Left lobe of liver (tissue), 2 donors: ENCODE results near the gene MCCC1. TPM values are rescaled to one million over a fixed set of nuclear protein-coding genes. Genes with fewer than 3 reads are reported as not detected.
"Not testable (repeated sequence)": the region's sequence is repeated elsewhere in the genome, so short reads cannot be mapped to it uniquely, and the experiment has no call there.

ENCODE experiments used
- ATAC-seq: fragments of 200-7000 bp; cut with Tn5 transposase; one replicate; pipeline ENCODE4 v1.9.1; 2020; ENCODE audit warnings: mild to moderate bottlenecking, moderate library complexity
- DNase-seq: peaks from one replicate; pipeline ENCODE4 v3.0.0-alpha.2; 2020; ENCODE audit warnings: low spot score
- total RNA-seq: library from RNA; stranded (reverse); gene quantifications from one replicate; pipeline ENCODE4 v1.2.1, GENCODE V29; 2021
- donor health status: DM: no; HTN: no; CAD: no; lungs with moderate emphysema.
- donor health status: DM: no; HTN: yes; CAD: no.

MCCC1 gene
- total RNA-seq, result 46.1 TPM

DNA sequence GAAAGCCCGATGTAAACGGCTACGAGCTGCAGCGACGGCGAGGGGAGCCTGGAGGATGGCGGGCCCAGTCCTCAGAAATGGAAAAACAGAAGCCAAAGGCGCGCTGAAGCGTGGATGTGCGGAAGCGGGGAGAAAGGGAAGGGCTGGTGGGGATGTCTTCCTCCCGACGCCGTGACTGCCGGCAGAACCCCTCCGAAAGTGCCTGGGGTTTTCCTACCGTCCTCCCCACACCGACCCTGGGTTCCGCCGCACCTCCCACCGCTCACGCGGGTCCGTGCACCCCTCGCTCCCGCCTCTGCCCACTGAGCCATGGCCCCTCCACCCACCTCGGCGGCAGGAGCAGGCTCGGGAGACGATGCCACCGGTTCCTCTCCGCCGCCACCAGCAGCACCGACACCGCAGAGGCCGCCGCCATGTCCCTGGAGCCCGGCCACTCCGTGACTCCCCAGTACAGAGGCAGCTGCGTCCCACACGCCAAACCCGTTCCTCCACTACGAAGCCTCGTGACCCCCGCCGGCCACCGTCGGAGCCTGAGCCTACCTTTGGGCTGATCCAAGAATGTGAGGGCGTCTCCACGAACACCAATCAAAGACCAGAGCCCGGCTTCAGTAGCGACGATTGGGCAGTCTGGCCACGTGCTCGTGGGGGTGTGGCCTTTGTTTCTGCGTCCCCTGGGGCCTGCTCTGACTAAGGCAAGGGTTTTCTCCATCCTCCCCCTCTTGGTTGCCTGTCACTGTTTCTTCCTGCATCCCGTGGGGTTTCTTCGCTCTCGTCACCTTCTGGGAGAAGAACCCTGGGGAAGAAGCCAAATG lies at the start of gene MCCC1:
TSS of gene MCCC1 (minus strand) at position 471 of the 812 bp plus-strand sequence. CDS start at position 415, 56 bp downstream.
- DNase-seq, result peak; percentile 99
- peak; percentile 96 for ATAC-seq

GRCh38 chr3:183148056-183148455 lies 48.8 kb upstream of the MCCC1 start:
- DNase-seq, result no peak
- ATAC-seq, result no peak

DNA sequence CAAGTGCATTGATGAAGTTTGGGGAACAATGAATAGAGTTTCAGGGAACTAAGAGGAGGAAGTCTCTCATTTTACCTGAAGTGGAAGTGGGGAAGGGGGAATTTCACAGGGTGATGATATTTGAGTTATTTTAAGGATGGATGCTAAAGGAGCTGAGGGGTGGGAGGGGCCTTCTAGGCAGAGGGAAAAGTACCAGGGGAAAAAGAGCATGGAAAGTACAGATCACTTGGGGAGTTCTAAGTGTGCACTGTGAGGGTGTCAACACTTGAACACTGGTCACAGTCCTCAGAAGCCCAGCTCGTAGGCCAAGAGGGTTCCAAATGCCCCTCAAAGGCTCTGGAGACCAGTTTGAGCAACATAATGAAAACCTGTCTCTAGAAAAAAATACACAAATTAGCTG lies 45.1 kb upstream of the MCCC1 start:
- ATAC-seq (no peak), DNase-seq (no peak)

GRCh38 chr3:183142199-183142598 lies 42.9 kb upstream of the MCCC1 start:
- ATAC-seq, result no peak

DNA sequence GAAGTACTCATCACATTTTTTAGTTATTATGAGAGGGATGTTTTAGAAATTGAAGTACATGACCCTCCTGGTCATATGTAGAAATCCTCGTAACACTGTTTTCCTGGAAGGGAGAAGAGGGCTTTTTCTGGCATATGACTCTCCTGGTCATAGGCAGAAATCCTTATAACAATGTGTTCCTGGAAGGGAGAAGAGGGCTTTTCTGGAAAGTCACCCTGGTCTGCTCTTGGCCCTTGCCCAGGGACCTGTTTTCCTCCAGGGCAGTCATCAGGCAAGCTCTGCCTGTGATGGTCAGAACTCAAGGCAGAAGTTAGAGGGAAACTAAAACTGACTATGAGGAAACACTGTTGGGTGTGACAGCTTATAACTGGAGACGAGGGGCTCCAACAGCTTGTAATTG lies 35.5 kb upstream of the MCCC1 start:
- ATAC-seq, result no peak
- no peak for DNase-seq

More at GRCh38 chr3:183142199-183142598, 42.9 kb upstream of the MCCC1 start:
- no peak for DNase-seq

GRCh38 chr3:183132409-183132808 lies 33.1 kb upstream of the MCCC1 start:
- DNase-seq (no peak), ATAC-seq (no peak)

- ATAC-seq (no peak), DNase-seq (no peak)
Measured at GRCh38 chr3:183131735-183132134, 32.4 kb upstream of the MCCC1 start.

DNA sequence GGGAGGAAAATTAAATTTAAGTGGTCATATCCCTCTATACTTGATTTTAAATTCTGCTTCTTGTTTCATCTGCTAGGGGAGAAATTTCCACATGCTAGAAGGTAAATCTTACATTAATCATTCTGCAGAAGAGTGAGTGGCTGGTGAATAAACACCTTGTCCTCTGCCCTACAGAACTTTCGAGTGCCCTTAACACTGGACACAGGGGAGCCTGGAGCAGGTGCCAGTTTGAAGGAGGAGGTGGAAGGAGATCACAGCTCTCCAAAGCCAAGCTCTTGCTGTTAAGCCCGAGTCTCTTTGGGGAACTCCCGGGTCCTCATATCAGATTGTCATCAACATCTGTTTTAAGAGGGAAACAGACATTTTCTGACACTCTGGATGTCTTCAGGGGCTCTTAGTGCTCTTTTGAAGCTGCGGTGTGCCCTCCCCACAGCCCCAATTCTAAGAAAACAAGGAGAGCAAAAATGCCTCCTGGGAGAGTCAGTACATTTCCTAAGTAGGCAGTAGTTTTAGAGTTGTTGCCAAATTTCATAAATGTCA lies 32.0 kb upstream of the MCCC1 start:
- DNase-seq (no peak), ATAC-seq (no peak)

DNA sequence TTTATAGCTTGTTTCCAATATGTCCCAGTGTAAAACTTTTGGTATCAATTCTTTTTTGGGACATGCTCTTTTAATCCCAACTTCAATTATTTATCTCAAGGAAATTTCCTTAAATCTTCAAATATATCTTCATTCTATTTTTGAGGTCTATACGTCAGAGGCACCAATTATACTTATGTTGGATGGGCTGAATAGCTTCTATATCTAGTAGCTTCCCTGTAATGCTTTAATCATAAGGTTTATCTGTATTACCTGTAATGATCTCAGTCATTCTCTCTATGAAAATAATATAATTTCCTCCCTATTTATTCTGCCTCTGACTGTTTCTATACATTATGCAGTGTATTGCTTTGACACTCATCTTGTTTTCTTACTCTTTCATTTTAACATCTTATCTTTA lies 29.9 kb upstream of the MCCC1 start:
- no peak for ATAC-seq

DNA sequence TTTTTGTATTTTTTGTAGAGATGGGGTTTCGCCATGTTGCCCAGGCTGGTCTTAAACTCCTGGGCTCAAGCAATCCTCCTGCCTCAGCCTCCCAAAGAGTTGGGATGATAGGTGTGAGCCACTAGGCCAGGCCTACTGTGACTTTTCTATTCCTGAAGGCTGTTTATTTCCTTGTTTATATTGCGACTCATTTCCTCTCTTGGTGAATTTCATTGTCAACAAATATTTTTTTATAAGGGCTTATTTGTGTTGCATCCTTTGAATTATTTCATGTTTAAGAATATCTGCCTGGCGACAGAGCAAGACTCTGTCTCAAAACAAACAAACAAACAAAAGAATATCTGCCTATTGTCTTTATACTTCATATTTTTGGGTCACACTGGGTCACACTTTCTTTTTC lies 29.4 kb upstream of the MCCC1 start:
- DNase-seq, result no peak
- no peak for ATAC-seq

More for the DNA sequence above, 29.9 kb upstream of the MCCC1 start:
- DNase-seq, result no peak

DNA sequence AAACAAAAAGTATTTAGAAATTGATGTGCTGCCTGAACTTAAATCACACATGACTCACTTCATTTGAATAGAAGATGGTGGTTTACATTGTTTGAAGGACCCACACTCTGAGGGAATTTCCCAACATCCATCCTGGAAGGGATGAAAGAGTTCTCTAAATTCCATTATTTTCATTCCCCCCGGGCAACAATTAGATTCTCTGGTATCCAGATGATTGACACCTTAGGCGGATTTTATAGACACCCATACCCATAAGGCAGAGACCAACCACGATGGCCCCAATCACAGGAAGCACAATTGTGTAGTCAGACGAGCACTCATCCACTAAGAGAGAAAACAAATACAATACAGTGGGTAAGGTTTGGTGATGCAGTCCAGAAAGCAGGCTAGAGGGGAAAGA lies 24.6 kb upstream of the MCCC1 start:
- ATAC-seq, result no peak

GRCh38 chr3:183122257-183122932 lies 23.1 kb upstream of the MCCC1 start:
- ATAC-seq (peak; percentile 89), DNase-seq (no peak)

More for the DNA sequence above, 24.6 kb upstream of the MCCC1 start:
- no peak for DNase-seq

DNA sequence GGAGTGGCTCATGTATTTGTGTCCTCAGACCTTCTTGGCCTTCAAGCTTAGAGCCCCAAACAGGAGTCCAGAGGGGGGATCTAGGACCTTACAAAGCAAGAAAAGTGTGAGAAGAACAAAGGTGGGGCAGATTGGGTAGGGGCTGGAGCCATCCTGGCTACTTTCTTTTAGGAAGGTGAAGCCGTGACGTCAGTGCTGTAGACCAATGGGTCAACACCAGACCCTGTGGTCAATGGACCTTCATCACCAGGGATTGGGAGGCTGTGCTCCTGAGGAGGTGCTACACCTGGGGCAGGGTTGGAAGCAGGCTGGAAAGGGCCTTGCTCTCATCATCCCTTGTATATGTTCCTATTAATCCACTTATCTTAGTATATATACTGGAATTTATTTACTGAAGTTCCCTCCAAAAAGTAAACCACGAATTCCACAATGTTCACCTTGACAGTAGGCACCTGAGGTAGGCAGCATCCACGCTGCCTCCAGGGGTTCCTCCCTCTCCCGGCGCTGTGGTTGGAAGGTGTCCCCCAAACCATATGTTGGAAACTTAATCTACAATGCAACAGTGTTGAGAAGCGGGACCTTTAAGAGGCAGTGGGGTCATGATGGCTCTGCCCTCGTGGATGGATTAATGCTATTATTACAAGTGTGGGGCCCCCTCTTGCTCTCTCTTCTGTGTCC lies 21.4 kb upstream of the MCCC1 start:
- no peak for DNase-seq
- ATAC-seq, result no peak

DNA sequence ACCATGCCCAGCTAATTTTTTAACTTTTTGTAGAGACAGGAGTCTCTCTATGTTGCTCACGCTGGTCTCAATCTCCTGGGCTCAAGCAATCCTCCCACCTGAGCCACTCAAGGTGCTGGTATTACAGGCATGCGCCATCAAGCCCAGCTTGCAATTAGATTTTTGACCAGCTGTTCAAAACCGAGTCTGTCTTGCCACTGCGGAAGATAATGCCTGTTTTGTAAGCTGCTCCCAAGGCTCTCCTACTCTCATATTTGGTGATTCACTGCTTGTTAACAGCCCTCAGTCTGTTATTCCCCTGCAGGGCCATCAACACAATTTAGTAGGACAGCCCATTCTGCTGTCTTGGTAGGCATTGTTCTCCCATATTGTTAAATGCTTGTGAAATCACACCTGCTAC lies 17.8 kb upstream of the MCCC1 start:
- ATAC-seq (no peak), DNase-seq (no peak)

DNA sequence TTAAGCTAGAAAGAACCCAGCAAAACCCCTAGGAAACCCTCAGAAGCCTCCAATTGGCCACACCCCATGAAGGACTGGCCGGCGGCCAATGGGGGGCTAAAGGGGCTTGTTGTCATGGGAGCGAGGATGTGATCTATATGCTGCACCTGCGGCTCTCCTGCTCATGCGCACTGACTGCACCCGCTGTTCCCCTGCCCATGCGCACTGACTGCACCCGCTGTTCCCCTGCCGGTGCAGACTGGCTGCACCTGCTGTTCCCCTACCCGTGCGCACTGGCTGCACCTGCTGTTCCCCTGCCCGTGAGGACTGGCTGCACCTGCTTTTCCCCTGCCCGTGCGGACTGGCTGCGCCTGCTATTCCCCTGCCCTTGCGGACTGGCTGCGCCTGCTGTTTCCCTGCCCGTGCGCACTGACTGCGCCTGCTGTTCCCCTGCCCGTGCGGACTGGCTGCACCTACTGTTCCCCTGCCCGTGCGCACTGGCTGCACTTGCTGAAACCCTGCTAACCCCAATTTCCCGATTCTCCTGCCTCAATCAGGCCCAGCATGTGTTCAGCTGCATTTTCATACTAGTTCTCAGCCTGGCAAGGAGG lies 16.8 kb upstream of the MCCC1 start:
- no peak for DNase-seq
- ATAC-seq, result peak; percentile 65

- DNase-seq (no peak), ATAC-seq (no peak)
Measured at GRCh38 chr3:183114384-183115178, 15.3 kb upstream of the MCCC1 start.

DNA sequence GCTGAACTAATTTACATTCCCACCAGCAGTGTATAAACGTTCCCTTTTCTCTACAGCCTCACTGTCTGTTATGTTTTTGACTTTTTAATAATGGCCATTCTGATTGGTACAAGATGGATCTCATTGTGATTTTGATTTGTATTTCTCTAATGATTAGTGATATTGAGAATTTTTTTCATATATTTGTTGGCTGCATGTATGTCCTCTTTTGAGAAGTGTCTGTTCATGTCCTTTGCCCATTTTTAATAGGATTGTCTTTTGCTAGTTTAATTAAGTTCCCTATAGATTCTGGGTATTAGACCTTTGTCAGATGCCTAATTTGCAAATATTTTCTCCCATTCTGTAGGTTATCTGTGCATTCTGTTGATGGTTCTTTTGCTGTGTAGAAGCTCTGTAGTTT lies 10.6 kb upstream of the MCCC1 start:
- not testable (repeated sequence) for DNase-seq, ATAC-seq

- ATAC-seq (peak; percentile 17), DNase-seq (no peak)
Measured at GRCh38 chr3:183108470-183108869, 9.2 kb upstream of the MCCC1 start.

GRCh38 chr3:183108001-183108449 lies 8.7 kb upstream of the MCCC1 start:
- ATAC-seq (peak; percentile 95), DNase-seq (no peak)

GRCh38 chr3:183107372-183107771 lies 8.1 kb upstream of the MCCC1 start:
- not testable (repeated sequence) for DNase-seq, ATAC-seq
